ENCODE measurements around the gene HOXD9. TPM values are rescaled to one million over a fixed set of nuclear protein-coding genes. Genes with fewer than 3 reads are reported as not detected.

The HOXD9 gene
- polyA plus RNA-seq, 3 donors = not detected

- Mint-ChIP-seq H3K9me3 (peaks cover 0 to 30% (median 14%) of the 10 kb centered on the region in 7 donors), H3K36me3 (peaks cover 2 to 3% of the 10 kb centered on the region in 2 donors), H3K4me1 (peaks cover 2% of the 10 kb centered on the region), H3K27me3 (ENCODE audit: low read depth in 3 of 3) (peaks cover 94 to 100% (median 98%) of the 10 kb centered on the region in 3 donors), H3K4me3 (peak overlapping the region in 1 of 2 donors; percentile 75), H3K27ac (no peak overlapping the region)
- H3K27ac ChIP-seq (ENCODE audit: low read depth in 1 of 2, low read length in 2 of 2) = no peak overlapping the region
- H3K4me2 ChIP-seq (replicated peaks; ENCODE audit: extremely low read depth, low read length, poor library complexity, severe bottlenecking) = no peak overlapping the region
- no peak overlapping the region for H2AFZ ChIP-seq (ENCODE audit: insufficient read depth, low read depth, low read length, poor library complexity, severe bottlenecking)
- no peaks in the 10 kb centered on the region for H3K4me1 ChIP-seq (ENCODE audit: control insufficient read depth in 1 of 2, insufficient read depth in 2 of 2, low read length in 2 of 2)
- H3K9me3 ChIP-seq (replicated peaks in 1 of 2; ENCODE audit: control insufficient read depth in 1 of 2, insufficient read depth in 1 of 2, low read length in 2 of 2) = peaks cover 0 to 64% of the 10 kb centered on the region in 2 donors
- peaks cover 88 to 96% of the 10 kb centered on the region in 2 donors for H3K27me3 ChIP-seq (ENCODE audit: control insufficient read depth in 2 of 2, insufficient read depth in 2 of 2, low read length in 2 of 2)
- no peaks in the 10 kb centered on the region for H3K36me3 ChIP-seq (replicated peaks in 1 of 2; ENCODE audit: control insufficient read depth in 1 of 2, insufficient read depth in 2 of 2, low read length in 2 of 2)
- intact Hi-C loops (cut with micrococcal nuclease) = no loop called here
- no peaks in the 10 kb centered on the region for H3K79me2 ChIP-seq (ENCODE audit: insufficient read depth, low read length)
- H4K20me1 ChIP-seq (ENCODE audit: insufficient read depth, low read length) = no peaks in the 10 kb centered on the region
- TF ChIP-seq CTCF (IDR thresholded peaks at IDR 0.05) = no peak
- H3K9ac ChIP-seq (ENCODE audit: insufficient read depth, low read length, poor library complexity, severe bottlenecking) = no peak overlapping the region
- no peak overlapping the region for H3K4me3 ChIP-seq (replicated peaks in 1 of 3; ENCODE audit: low read depth in 2 of 3, low read length in 3 of 3)
- DNase-seq = no peak
- 29% methylated on average over 5 of the region's 11 CpGs for WGBS (ENCODE audit: insufficient coverage)
Observed at GRCh38 chr2:176148751-176149421, 26.4 kb downstream of the HOXD9 start.

- no peak for DNase-seq
- TF ChIP-seq CTCF (IDR thresholded peaks at IDR 0.05) = no peak
- H3K36me3 ChIP-seq (replicated peaks in 1 of 2; ENCODE audit: control insufficient read depth in 1 of 2, insufficient read depth in 2 of 2, low read length in 2 of 2) = no peaks in the 10 kb centered on the region
- H3K9me3 Mint-ChIP-seq = peaks cover 0 to 31% (median 14%) of the 10 kb centered on the region in 7 donors
- H3K9ac ChIP-seq (ENCODE audit: insufficient read depth, low read length, poor library complexity, severe bottlenecking) = no peak overlapping the region
- H3K79me2 ChIP-seq (ENCODE audit: insufficient read depth, low read length) = no peaks in the 10 kb centered on the region
- intact Hi-C loops (cut with micrococcal nuclease) = no loop called here
- peaks cover 0 to 68% of the 10 kb centered on the region in 2 donors for H3K9me3 ChIP-seq (replicated peaks in 1 of 2; ENCODE audit: control insufficient read depth in 1 of 2, insufficient read depth in 1 of 2, low read length in 2 of 2)
- H2AFZ ChIP-seq (ENCODE audit: insufficient read depth, low read depth, low read length, poor library complexity, severe bottlenecking) = no peak overlapping the region
- H3K4me2 ChIP-seq (replicated peaks; ENCODE audit: extremely low read depth, low read length, poor library complexity, severe bottlenecking) = no peak overlapping the region
- peaks cover 94 to 100% (median 98%) of the 10 kb centered on the region in 3 donors for H3K27me3 Mint-ChIP-seq (ENCODE audit: low read depth in 3 of 3)
- H3K4me3 ChIP-seq (replicated peaks in 1 of 3; ENCODE audit: low read depth in 2 of 3, low read length in 3 of 3) = no peak overlapping the region
- WGBS (ENCODE audit: insufficient coverage) = 15% methylated on average over 22 of the region's 22 CpGs
- H4K20me1 ChIP-seq (ENCODE audit: insufficient read depth, low read length) = no peaks in the 10 kb centered on the region
- H3K4me1 Mint-ChIP-seq = peaks cover 2% of the 10 kb centered on the region
- no peaks in the 10 kb centered on the region for H3K4me1 ChIP-seq (ENCODE audit: control insufficient read depth in 1 of 2, insufficient read depth in 2 of 2, low read length in 2 of 2)
- H3K27ac ChIP-seq (ENCODE audit: low read depth in 1 of 2, low read length in 2 of 2) = no peak overlapping the region
- H3K27ac Mint-ChIP-seq = no peak overlapping the region
- H3K4me3 Mint-ChIP-seq = peak overlapping the region in 1 of 2 donors; percentile 75
- peaks cover 2 to 3% of the 10 kb centered on the region in 2 donors for H3K36me3 Mint-ChIP-seq
- peaks cover 92 to 99% of the 10 kb centered on the region in 2 donors for H3K27me3 ChIP-seq (ENCODE audit: control insufficient read depth in 2 of 2, insufficient read depth in 2 of 2, low read length in 2 of 2)
Observed at GRCh38 chr2:176149481-176149938, 27.0 kb downstream of the HOXD9 start.

All from CD14-positive monocyte (primary cell).